Left hindlimb (tissue), 1 donor: ENCODE data around the gene CFAP61.

ENCODE experiments used
- DNase-seq: peaks from one replicate; pipeline ENCODE4 v3.0.0-alpha.2; 2018

CFAP61 gene

DNA sequence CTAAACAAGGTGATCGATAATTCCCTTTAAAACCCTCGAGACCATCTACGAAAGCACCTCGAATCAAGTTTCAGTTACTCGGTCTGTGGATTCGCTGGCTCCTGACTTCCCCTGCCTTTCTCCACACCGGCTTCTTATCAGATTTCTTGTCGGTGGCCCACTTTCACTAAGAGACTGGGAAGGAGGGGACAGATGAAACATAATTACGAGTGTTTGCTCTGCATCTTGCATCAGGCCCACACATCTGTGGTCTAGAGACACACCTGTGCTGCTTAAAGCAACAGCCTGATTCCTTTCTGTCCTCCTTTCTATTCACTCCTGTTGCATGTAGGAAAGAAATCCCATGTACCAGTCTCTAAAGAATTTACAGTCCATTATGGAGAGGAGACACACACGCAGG, 353.3 kb downstream of the CFAP61 start:
- no peak for DNase-seq

DNA sequence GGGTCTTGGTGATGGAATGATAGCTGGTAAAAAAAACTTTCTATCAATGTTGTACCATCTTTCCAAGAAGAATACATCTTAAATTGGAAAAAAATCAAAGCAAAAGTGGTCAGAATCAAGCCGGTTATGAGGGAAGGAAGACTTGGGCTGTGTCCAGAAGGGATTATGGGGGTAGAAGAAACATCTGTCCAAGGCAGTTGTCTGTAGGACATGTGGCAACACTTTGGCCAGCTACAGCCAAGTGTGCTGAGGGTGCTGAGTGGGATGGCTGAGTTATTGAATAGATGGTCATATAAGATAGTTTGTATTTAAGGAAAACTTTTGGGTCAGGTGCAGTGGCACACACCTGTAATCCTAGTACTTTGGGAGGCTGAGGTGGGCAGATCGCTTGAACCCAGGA, 354.0 kb downstream of the CFAP61 start:
- no peak for DNase-seq

DNA sequence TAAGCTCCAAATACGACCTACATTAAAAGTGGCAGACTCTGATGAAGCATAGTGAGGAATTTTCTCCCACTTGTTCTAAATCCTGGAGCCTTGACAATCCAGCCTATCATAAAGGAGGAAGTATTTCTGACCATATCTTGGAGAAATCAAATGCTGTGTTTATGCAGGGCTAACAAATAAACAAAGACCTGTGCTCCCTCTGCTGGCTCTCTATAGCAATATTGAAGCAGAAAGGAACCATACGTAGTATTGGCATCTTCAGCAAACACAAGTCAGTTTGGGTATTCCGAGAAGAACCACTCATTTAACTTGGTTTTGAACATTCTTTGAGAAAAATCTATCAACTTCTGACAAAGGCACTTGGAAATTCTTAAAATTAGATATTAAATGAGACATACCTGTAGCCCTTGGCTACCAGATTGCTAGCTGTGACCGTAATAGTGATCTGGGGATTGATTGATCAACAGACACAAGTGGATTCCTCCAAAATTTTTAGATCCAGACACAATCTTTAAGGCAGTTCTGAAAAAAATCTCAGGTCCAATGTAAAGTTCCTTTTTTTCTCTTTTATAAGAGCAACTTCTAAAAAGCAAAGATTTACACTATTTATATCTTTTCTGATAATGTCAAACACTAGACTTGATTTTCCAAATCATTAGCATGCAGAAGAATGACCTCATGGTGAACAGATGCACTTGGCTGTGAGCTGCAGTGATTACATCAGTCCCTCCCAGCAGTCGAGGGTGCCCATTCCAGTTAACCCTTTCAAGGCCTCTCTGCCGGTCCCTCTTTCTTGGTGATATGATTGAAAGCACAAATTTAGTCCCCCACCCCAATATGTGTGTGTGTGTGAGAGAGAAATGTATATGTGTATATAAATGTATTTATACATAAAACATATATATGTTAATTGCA, 355.8 kb downstream of the CFAP61 start:
- DNase-seq = no peak

- no peak for DNase-seq
These were observed 357.0 kb downstream of the CFAP61 start for GRCh38 chr20:20409331-20409730.
